IMR-90 (cell line): ENCODE results near the gene KRT1.

Experiments
- BHLHE40 ChIP-seq: fragments of 150-350 bp; IDR thresholded peaks from 2 replicates; pipeline ENCODE4 v1.6.1; 2016; ENCODE audit warnings: mild to moderate bottlenecking, low read depth, low read length
- CEBPB ChIP-seq: IDR thresholded peaks from 2 replicates; pipeline ENCODE4 v1.6.1; 2012; ENCODE audit warnings: low read depth, low read length, improper control_type of control experiment
- CTCF ChIP-seq: conservative IDR thresholded peaks from 2 replicates; pipeline ENCODE4 v1.5.1; 2012; ENCODE audit warnings: mild to moderate bottlenecking, low read depth, low read length, improper control_type of control experiment
- POLR2A ChIP-seq: IDR thresholded peaks from 2 replicates; pipeline ENCODE4 v1.6.1; 2012; ENCODE audit warnings: mild to moderate bottlenecking, low read depth, low read length
- RAD21 ChIP-seq: IDR thresholded peaks from 2 replicates; pipeline ENCODE4 v1.6.1; 2012; ENCODE audit warnings: low read length, improper control_type of control experiment
- RFX5 ChIP-seq: IDR thresholded peaks from 2 replicates; pipeline ENCODE4 v1.8.0; 2012; ENCODE audit warnings: low read depth, mild to moderate bottlenecking, low read length, moderate library complexity

GRCh38 chr12:52690351-52691075 lies 10.3 kb upstream of the KRT1 start:
- TF ChIP-seq RFX5 (no peak), CTCF (no peak), CEBPB (no peak), BHLHE40 (no peak), POLR2A (no peak), RAD21 (no peak)
